Caki2 (cell line): Measurements from ENCODE around the gene COX19. TPM values are rescaled to one million over a fixed set of nuclear protein-coding genes. Genes with fewer than 3 reads are reported as not detected.

Source experiments
- DNase-seq: peaks from one replicate; pipeline ENCODE4 v3.0.0-alpha.2; 2015; ENCODE audit warnings: low read depth
- in situ Hi-C: cut with HindIII; loops from 2 replicates; pipeline ENCODE4 v1.10.0; 2016; ENCODE audit warnings: low sequenced_read_pairs, low pct_unique_long_range_greater_than_20kb, mixed read lengths
- total RNA-seq: library from RNA; depleted of rRNA; stranded (reverse); fragments of >200 nt; shearing (Covaris generic); gene quantifications from 2 replicates; pipeline ENCODE4 v1.2.3, GENCODE V29; 2014; ENCODE audit warnings: low replicate concordance; rRNA removed

Gene COX19
- 7.6 and 10.1 TPM in 2 replicates for total RNA-seq

- DNase-seq, result peak; percentile 68
These were observed at the start of gene COX19 for GRCh38 chr7:974820-975681. Gene COX19 (minus strand): TSS chr7:975549. CDS start chr7:975509, 40 bp downstream.

GRCh38 chr7:1024331-1024841 lies 49.0 kb upstream of the COX19 start:
- no peak for DNase-seq
- in situ Hi-C loops, result no loop called here

More at GRCh38 chr7:974820-975681, at the start of gene COX19:
- in situ Hi-C loops, result no loop called here

GRCh38 chr7:1022801-1023465 lies 47.6 kb upstream of the COX19 start:
- DNase-seq, result no peak
- in situ Hi-C loops, result no loop called here

GRCh38 chr7:1022356-1022755 lies 47.0 kb upstream of the COX19 start:
- DNase-seq, result no peak
- in situ Hi-C loops, result no loop called here

- DNase-seq, result no peak
- in situ Hi-C loops, result no loop called here
These were observed 46.6 kb upstream of the COX19 start for GRCh38 chr7:1021931-1022330.

GRCh38 chr7:1021366-1021765 lies 46.0 kb upstream of the COX19 start:
- no peak for DNase-seq
- in situ Hi-C loops, result no loop called here

- in situ Hi-C loops, result no loop called here
- DNase-seq, result no peak
These were observed 45.5 kb upstream of the COX19 start for GRCh38 chr7:1020849-1021251.

GRCh38 chr7:1019789-1020610 lies 44.7 kb upstream of the COX19 start:
- in situ Hi-C loops, result no loop called here
- no peak for DNase-seq

- no peak for DNase-seq
- in situ Hi-C loops, result no loop called here
These were observed 44.0 kb upstream of the COX19 start for GRCh38 chr7:1019255-1019785.

- DNase-seq, result no peak
- in situ Hi-C loops, result no loop called here
These were observed 43.0 kb upstream of the COX19 start for GRCh38 chr7:1018334-1018695.

- in situ Hi-C loops, result no loop called here
- no peak for DNase-seq
These were observed 42.4 kb upstream of the COX19 start for GRCh38 chr7:1017586-1018333.

GRCh38 chr7:1016577-1017531 lies 41.5 kb upstream of the COX19 start:
- DNase-seq, result no peak
- in situ Hi-C loops, result no loop called here

- peak; percentile 46 for DNase-seq
These were observed 40.1 kb upstream of the COX19 start for GRCh38 chr7:1015196-1016121.

GRCh38 chr7:1014681-1015080 lies 39.3 kb upstream of the COX19 start:
- no peak for DNase-seq
- in situ Hi-C loops, result no loop called here

More at GRCh38 chr7:1015196-1016121, 40.1 kb upstream of the COX19 start:
- in situ Hi-C loops, result no loop called here

GRCh38 chr7:1013581-1013980 lies 38.2 kb upstream of the COX19 start:
- in situ Hi-C loops, result no loop called here
- DNase-seq, result no peak

- DNase-seq, result no peak
- in situ Hi-C loops, result no loop called here
These were observed 37.4 kb upstream of the COX19 start for GRCh38 chr7:1012716-1013095.
